A673 (cell line): ENCODE data around the gene CCSER1.

Source experiments
- CTCF ChIP-seq: fragments of 300-800, 200-600 bp; sonication (generic); conservative IDR thresholded peaks from 2 replicates; pipeline ENCODE4 v1.5.1; 2017; ENCODE audit warnings: low read depth, mild to moderate bottlenecking, antibody characterized with exemption, low read length, moderate library complexity, mixed read lengths
- EZH2 ChIP-seq: fragments of 200-600 bp; sonication (generic); IDR thresholded peaks from 2 replicates; pipeline ENCODE4 v1.6.1; 2017; ENCODE audit warnings: borderline replicate concordance, low read depth, mild to moderate bottlenecking, mixed read lengths, antibody characterized with exemption, low read length; ENCODE audit not compliant: poor library complexity, severe bottlenecking

- TF ChIP-seq CTCF, result no peak
- TF ChIP-seq EZH2, result no peak
Observed at GRCh38 chr4:91025241-91026148, 898.3 kb downstream of the CCSER1 start.
